ENCODE data around the gene FAM193A.

The FAM193A gene

DNA sequence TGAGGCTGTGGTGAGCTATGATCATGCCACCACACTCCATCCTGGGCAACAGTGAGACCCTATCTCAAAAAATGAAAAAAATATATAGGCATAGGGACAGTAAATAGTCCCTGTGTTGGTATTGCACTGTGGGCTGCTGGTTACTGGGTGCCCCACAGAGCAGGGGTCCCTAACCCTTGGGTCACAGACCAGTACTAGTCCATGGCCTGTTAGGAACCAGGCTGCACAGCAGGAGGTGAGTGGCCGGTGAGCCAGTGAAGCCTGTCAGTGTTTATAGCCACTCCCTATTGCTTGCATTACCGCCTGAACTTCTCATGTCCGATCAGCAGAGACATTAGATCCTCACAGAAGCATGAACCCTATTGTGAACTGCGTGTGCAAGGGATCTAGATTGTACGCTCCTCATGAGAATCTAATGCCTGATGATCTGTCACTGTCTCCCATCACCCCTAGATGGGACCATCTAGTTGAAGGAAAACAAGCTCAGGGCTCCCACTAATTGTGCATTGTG, 113.2 kb downstream of the FAM193A start:
- TF ChIP-seq CTCF (conservative IDR thresholded peaks at IDR 0.05), result no peak

GRCh38 chr4:2650276-2650675, 113.8 kb downstream of the FAM193A start:
- TF ChIP-seq CTCF (conservative IDR thresholded peaks at IDR 0.05), result no peak
- no peak overlapping the region for H3K27ac ChIP-seq

More for the DNA sequence above, 113.2 kb downstream of the FAM193A start:
- no peak overlapping the region for H3K27ac ChIP-seq

GRCh38 chr4:2651546-2651945, 115.1 kb downstream of the FAM193A start:
- no peak overlapping the region for H3K27ac ChIP-seq
- no peak for TF ChIP-seq CTCF (conservative IDR thresholded peaks at IDR 0.05)

GRCh38 chr4:2651998-2652397, 115.6 kb downstream of the FAM193A start:
- TF ChIP-seq CTCF (conservative IDR thresholded peaks at IDR 0.05), result no peak
- H3K27ac ChIP-seq, result no peak overlapping the region

DNA sequence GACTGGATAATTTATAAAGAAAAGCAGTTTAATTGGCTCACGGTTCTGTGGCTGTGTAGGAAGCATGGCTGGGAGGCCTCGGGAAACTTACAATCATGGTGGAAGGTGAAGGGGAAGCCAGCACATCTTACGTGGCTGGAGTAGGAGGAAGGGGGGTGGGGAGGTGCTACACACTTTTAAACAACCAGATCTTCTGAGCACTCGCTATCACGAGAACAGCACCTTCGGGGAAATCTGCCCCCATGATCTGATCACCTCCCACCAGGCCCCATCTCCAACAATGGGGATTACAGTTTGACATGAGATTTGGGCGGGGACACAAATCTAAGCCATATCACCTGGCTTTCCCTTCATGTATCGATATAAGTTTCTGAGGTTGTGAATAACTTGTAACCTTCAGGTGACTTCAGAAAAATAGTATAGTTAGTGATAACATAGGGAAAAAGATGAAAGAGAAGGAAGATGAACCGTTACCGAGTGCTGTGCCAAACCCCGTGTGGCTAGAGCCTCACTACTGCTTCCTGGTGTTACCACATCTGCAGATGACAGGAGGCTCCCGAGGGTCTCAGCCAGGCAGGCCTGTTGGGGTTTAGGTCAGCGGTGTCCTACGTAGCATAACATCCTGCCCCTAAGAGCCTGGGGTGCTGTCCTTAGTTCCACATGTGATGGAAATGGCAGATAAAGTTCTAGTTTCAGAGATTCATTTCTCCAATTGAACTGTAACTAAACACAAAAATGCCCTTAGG, 116.1 kb downstream of the FAM193A start:
- TF ChIP-seq CTCF (conservative IDR thresholded peaks at IDR 0.05), result no peak
- H3K27ac ChIP-seq, result no peak overlapping the region

GRCh38 chr4:2660596-2661211, 124.3 kb downstream of the FAM193A start:
- TF ChIP-seq CTCF (conservative IDR thresholded peaks at IDR 0.05), result no peak
- peak overlapping the region; percentile 86 for H3K27ac ChIP-seq

- H3K27ac ChIP-seq, result peak overlapping the region; percentile 86
- no peak for TF ChIP-seq CTCF (conservative IDR thresholded peaks at IDR 0.05)
Observed at GRCh38 chr4:2662598-2662997, 126.2 kb downstream of the FAM193A start.
